Activated T-cell treated with anti-CD3 and anti-CD28 coated beads, Interleukin-2, amount 50 U/mL, for 48 hours (primary cell): Measurements from ENCODE around the gene HCN3.
A peak's percentile ranks its signal among the peaks of the same experiment; 100 is the strongest.

ENCODE experiments used
- DNase-seq, 2 experiments: peaks; one replicate each; pipeline ENCODE4 v3.0.0-alpha.2; 2020

HCN3 gene

DNA sequence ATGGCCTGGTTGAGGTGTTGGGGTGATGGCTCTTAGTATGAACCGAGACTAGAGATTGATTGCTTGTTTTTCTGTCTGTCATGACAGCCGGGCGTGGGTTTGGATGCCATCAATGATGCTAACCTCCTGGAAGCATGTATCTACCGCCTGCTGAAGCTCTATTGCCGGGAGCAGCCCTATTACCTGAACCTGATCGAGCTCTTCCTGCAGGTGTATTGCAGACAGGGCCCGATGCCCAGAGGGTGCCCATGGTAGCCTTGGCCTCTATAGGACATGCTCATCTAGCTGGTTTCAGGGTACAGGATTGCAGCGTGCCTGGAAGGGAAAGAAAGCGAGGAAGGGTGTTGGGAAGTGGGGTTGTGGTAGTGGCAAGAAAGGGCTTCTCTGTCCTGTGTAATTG lies 40.8 kb downstream of the HCN3 start:
- DNase-seq: no peak

DNA sequence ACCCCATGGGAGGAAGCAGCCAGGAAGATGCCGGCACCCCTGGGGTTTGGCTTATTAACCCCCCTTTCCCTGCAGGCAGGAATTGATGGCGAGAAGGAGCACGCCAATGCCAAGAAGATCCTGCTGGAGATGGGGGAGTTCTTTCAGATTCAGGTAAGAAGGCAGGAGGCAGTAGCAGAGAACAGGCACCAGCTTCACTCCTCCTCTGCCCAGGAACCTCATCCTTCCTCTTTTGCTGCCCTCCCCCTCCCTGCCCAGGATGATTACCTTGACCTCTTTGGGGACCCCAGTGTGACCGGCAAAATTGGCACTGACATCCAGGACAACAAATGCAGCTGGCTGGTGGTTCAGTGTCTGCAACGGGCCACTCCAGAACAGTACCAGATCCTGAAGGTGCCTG lies 42.3 kb downstream of the HCN3 start:
- DNase-seq: no peak

DNA sequence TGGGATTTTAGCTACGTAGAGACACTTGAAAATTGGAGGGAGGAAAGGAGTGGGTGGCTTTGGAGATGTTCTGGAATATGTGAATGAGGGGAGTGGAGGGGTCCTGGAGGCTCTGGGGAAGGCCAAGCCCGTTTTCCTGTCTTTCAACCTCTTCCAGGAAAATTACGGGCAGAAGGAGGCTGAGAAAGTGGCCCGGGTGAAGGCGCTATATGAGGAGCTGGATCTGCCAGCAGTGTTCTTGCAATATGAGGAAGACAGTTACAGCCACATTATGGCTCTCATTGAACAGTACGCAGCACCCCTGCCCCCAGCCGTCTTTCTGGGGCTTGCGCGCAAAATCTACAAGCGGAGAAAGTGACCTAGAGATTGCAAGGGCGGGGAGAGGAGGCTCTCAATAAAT lies 43.0 kb downstream of the HCN3 start:
- DNase-seq: no peak

DNA sequence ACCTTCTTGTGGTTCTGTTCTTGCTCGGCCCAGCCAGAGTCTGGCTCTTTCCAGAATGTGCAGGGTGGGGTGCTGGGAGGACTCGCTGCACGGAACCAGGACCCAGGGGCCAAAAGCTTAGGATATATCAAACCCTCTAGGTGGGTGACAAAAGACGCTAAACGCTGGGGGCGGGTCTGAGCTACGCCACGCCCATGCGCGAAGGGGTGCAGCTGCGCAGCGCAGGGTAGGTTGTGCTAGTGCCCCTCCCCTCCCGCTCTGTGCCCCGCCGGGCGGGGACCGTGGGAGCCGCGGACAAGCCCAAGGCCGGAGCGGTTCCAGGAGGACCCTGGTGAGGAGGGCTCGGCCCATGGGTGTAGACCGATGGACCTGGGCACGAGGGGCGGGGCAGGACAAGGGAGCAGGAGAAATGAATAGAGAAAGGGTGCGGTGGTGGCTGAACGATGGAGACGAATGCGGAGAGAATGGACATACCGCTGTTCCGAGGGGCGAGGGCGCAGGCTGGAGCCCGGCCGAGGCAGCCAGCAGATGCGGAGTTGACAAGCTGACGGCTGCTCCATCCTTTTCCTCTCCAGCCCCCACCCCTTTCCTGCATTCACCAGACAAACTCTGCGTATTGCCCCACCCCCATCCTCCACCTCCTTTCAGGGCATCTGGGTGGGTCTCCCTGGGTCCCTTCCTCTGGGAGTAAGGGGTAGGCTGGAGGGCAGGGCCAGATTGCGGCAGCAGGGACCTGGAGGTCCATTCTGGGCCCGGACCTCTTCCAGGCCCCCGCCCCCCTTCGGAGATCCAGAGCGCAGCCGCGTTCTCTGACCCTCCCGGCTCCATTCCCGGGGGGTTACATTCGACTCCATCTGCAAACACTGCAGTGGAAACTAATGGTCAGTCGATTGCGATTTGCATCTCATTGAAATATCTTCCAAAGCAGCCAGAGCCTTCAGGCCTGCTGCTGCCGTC lies 43.7 kb downstream of the HCN3 start, which contains the start of gene RUSC1:
Gene RUSC1, plus strand, starts transcription at position 234 of the 957 bp plus-strand sequence. CDS start 880 bp downstream, outside the sequence.
- DNase-seq: peak; percentile 88

DNA sequence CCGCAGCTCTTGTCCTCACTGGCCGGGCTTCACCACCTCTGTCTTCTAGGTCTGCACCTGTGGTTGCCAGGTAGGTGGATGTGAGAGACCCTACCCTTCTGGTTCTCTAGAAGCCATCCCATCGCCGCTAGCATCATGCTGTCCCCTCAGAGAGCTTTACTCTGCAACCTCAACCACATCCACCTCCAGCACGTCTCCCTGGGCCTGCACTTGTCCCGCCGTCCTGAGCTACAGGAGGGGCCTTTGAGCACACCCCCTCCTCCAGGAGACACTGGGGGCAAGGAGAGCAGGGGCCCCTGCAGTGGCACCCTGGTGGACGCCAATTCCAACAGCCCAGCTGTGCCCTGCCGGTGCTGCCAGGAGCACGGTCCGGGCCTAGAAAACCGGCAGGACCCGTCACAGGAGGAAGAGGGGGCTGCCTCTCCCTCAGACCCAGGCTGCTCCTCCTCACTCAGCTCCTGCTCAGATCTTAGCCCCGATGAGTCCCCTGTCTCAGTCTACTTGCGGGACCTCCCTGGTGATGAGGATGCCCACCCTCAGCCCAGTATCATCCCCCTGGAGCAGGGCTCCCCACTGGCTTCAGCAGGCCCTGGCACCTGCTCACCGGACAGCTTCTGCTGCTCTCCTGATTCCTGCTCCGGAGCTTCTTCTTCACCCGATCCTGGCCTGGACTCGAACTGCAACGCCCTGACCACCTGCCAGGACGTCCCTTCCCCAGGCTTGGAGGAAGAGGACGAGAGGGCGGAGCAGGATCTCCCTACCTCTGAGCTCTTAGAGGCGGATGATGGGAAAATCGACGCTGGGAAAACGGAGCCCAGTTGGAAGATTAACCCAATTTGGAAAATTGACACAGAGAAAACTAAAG lies 44.6 kb downstream of the HCN3 start:
- DNase-seq: peak in 1 of 2 experiments; percentile 39

- DNase-seq: no peak
Observed at GRCh38 chr1:155322571-155322952, 45.3 kb downstream of the HCN3 start.

- peak; percentile 96 to 97 for DNase-seq
Observed at GRCh38 chr1:155322953-155323728, 45.9 kb downstream of the HCN3 start.

DNA sequence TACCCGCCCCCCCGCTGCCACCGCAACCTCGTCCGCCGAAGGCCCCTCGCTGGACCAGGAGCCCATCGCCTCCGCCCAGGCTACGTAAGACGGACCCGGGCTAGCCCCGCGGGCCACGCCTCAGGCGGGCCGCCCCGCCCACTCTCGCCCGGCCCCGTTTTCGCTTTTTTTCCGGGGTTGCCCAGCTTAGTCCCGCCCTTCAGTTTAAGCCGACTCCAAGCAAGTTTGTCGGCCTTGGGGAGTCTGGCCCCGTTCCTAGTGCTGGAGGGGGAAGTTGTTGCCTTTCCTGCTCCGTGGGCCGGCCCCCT lies 46.4 kb downstream of the HCN3 start:
- DNase-seq: peak; percentile 91 to 92

DNA sequence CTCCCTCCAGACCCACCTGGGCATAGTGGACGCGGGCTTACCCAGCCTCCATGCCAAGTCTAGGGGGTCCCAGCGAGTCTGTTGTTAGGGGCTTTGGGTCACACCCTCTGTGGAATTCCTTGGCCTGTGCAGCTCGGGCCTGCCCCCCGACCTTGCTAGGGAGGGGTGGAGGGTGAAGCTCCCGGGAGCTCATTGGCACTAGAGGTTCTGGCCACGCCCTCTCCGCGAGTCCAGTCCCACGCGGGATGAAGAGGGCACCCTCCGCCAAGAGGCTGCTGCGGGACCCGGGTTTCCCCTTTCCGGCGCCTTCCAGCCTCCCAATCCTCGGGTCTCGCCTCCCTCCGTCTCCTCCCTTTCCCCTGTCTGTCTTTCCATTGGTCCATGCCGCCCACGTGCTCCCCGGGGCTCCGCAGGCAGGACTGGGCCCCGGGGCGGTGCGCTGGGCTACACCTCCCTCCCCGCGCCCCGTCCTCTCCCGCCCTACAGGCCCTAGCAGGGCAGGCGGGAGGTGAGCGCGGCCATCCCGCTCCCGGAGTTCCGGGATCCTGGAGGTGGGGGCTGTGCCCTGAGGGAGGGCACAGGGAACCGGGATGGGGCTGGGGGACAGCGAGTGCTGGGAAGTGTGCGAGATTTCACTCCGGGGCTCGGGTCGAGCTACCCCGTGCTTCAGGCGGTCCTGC lies 46.9 kb downstream of the HCN3 start:
- DNase-seq: peak; percentile 94 to 95

DNA sequence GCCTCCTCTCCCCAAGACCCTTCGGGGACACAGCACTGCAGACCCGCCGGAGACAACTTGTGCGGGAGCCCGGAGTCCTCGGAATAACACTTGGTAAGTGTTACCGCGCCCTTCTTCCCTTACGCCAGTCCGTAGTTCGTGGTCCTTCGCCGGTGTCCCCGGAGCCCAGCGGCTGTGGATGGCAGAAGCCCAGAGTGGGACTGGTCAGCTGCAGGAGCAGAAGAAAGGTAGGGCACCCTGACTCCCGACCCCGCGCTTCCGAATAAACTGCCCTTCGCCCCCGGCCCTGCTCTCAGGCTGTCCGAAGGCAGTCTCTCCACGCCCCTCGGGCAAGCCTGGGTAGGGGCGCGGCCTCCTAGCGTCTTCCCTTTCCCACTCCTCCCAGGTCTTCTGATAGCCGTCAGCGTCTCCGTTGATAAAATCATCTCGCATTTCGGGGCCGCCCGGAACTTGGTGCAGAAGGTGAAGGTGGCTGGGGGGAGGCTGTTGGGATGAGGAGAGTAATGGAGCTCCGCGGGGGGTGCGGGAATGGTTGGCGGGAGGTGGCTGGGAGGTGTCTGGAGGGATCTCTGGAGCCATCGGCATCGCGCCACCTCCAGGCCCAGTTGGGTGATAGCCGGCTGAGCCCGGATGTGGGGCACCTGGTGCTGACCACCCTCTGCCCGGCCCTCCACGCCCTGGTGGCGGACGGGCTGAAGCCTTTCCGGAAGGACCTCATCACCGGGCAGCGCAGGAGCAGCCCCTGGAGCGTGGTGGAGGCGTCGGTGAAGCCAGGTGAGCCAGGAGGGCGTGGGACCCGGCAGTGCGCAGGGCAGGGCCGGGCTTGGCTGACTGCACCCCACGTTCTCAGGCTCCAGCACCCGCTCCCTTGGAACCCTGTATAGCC lies 47.7 kb downstream of the HCN3 start:
- peak in 1 of 2 experiments; percentile 58 for DNase-seq

GRCh38 chr1:155325603-155325893 lies 48.3 kb downstream of the HCN3 start:
- DNase-seq: no peak

DNA sequence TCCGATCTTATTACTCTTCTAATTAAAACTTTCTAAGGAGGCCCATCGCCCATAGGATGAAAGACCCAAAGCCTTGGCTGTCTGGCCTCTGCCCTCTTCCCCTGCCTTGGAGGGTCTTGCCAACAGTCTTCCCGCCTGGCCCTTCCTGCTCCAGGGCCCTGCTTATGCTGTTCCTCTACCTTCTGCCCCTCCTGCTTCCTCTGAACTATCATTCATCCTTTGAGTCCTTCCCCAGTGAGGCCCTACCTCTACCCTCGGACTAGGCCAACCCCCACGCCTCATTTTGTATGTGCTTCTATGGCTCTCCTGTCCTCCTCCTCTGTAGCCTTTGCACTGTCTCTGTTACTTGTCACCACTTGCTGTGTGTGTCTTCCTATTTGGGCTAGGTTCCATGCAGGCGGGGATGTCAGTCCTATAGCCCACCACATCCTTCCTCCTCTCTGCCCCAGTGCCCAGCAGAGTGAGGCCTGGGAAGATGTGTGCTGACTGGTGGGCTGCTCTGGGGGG lies 48.8 kb downstream of the HCN3 start:
- DNase-seq: no peak

GRCh38 chr1:155326631-155327037 lies 49.4 kb downstream of the HCN3 start:
- DNase-seq: no peak

DNA sequence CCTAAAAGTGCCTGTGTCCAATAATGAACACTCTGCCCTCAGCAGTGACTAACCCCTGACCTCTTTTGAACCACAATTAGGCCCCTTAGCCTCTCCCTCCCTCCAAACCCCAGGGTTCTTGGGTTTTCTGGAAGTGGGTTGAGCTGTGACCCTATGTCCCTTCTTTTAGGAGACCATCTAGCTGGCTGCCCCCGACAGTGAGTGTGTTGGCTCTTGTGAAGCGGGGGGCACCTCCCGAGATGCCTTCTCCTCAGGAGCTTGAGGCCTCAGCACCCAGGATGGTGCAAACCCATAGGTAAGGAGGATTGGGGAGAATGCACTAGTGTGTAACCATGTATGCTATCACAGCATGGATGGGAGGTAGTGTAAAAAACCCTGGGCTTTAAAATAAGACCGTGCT lies 50.7 kb downstream of the HCN3 start:
- no peak for DNase-seq

GRCh38 chr1:155328856-155329255 lies 51.6 kb downstream of the HCN3 start:
- peak in 1 of 2 experiments; percentile 2 for DNase-seq

DNA sequence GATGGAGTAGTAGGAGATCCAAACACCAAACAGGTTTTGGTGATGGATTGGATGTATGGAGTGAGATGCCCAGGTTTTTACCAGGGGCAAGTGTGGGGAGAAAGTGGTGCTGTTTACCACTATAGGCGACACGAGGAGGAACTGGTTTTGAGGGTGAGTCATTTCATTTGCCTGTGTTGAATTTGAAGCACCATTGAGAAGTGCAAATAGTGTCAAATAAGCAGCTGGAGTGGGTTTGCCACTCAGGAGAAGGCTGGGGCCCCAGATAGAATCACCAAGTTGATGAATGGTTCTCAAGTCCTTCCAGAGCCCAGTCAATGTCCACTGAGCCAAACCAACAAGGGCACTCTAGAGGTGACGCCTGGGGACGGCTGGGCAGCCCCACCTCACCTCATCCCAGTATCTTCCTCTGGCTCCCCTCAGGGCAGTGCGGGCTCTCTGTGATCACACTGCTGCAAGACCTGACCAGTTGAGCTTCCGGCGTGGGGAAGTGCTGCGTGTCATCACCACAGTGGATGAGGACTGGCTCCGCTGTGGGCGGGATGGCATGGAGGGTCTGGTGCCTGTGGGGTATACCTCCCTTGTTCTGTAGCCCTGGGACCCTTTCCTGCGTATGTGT lies 52.8 kb downstream of the HCN3 start:
- DNase-seq: no peak

GRCh38 chr1:155334962-155335361 lies 57.7 kb downstream of the HCN3 start:
- no peak for DNase-seq
